RWPE2 (cell line): Measurements from ENCODE around the gene LPGAT1.

ENCODE experiments used
- ATAC-seq: fragments of 200-7000 bp; cut with Tn5 transposase; 3 replicates; pipeline ENCODE4 v1.9.1; 2021; ENCODE audit warnings: low read depth
- DNase-seq: peaks from one replicate; pipeline ENCODE4 v3.0.0-alpha.2; 2020; ENCODE audit warnings: low spot score
- H3K27ac ChIP-seq: fragments of 450-650 bp; 2 replicates; pipeline ENCODE4 v1.5.1; 2017; ENCODE audit warnings: mild to moderate bottlenecking; ENCODE audit not compliant: poor library complexity, severe bottlenecking
- H3K27me3 ChIP-seq: fragments of 250-450 bp; sonication (Bioruptor Pico); 2 replicates; pipeline ENCODE4 v1.5.1; 2021; ENCODE audit warnings: mild to moderate bottlenecking, moderate library complexity; ENCODE audit not compliant: insufficient read depth, poor library complexity, severe bottlenecking
- H3K36me3 ChIP-seq: fragments of 250-450 bp; sonication (Bioruptor Pico); 2 replicates; pipeline ENCODE4 v1.5.1; 2020; ENCODE audit warnings: low read depth, mild to moderate bottlenecking, moderate library complexity
- H3K4me1 ChIP-seq: fragments of 250-450 bp; sonication (Bioruptor Pico); 2 replicates; pipeline ENCODE4 v1.5.1; 2021; ENCODE audit warnings: mild to moderate bottlenecking, moderate library complexity; ENCODE audit not compliant: insufficient read depth, poor library complexity, severe bottlenecking
- H3K4me3 ChIP-seq: fragments of 250-450 bp; sonication (Bioruptor Pico); 2 replicates; pipeline ENCODE4 v1.5.1; 2021; ENCODE audit warnings: mild to moderate bottlenecking, moderate library complexity; ENCODE audit not compliant: severe bottlenecking
- H3K9me3 ChIP-seq: fragments of 250-450 bp; sonication (Bioruptor Pico); 2 replicates; pipeline ENCODE4 v1.5.1; 2021; ENCODE audit warnings: mild to moderate bottlenecking, moderate library complexity; ENCODE audit not compliant: severe bottlenecking
- CTCF ChIP-seq: fragments of 450-650 bp; IDR thresholded peaks from one replicate; pipeline ENCODE4 v1.5.1; 2017; ENCODE audit warnings: mild to moderate bottlenecking, moderate library complexity; ENCODE audit not compliant: poor library complexity, severe bottlenecking

The LPGAT1 gene

GRCh38 chr1:211742272-211742671 lies 88.3 kb downstream of the LPGAT1 start:
- H3K4me3 ChIP-seq: no peak overlapping the region
- no peaks in the 10 kb centered on the region for H3K4me1 ChIP-seq
- no peaks in the 10 kb centered on the region for H3K9me3 ChIP-seq
- ATAC-seq (no peak), DNase-seq (no peak)
- H3K36me3 ChIP-seq: no peaks in the 10 kb centered on the region
- TF ChIP-seq CTCF: no peak
- no peaks in the 10 kb centered on the region for H3K27me3 ChIP-seq
- H3K27ac ChIP-seq: no peak overlapping the region

GRCh38 chr1:211741788-211742187 lies 88.8 kb downstream of the LPGAT1 start:
- no peak for TF ChIP-seq CTCF
- no peak overlapping the region for H3K27ac ChIP-seq
- no peaks in the 10 kb centered on the region for H3K4me1 ChIP-seq
- H3K4me3 ChIP-seq: no peak overlapping the region
- no peaks in the 10 kb centered on the region for H3K9me3 ChIP-seq
- DNase-seq: no peak
- no peaks in the 10 kb centered on the region for H3K36me3 ChIP-seq
- no peaks in the 10 kb centered on the region for H3K27me3 ChIP-seq
- no peak for ATAC-seq

GRCh38 chr1:211741116-211741515 lies 89.4 kb downstream of the LPGAT1 start:
- H3K27ac ChIP-seq: no peak overlapping the region
- ATAC-seq (no peak), DNase-seq (no peak)
- no peaks in the 10 kb centered on the region for H3K9me3 ChIP-seq
- H3K4me1 ChIP-seq: peaks cover under 1% of the 10 kb centered on the region
- no peaks in the 10 kb centered on the region for H3K36me3 ChIP-seq
- no peaks in the 10 kb centered on the region for H3K27me3 ChIP-seq
- TF ChIP-seq CTCF: no peak
- no peak overlapping the region for H3K4me3 ChIP-seq

GRCh38 chr1:211739671-211740411 lies 90.7 kb downstream of the LPGAT1 start:
- no peak for TF ChIP-seq CTCF
- no peak overlapping the region for H3K4me3 ChIP-seq
- no peak overlapping the region for H3K27ac ChIP-seq
- no peaks in the 10 kb centered on the region for H3K27me3 ChIP-seq
- H3K9me3 ChIP-seq: no peaks in the 10 kb centered on the region
- peaks cover 11% of the 10 kb centered on the region for H3K4me1 ChIP-seq
- H3K36me3 ChIP-seq: no peaks in the 10 kb centered on the region
- DNase-seq (no peak), ATAC-seq (no peak)

GRCh38 chr1:211738691-211739301 lies 91.8 kb downstream of the LPGAT1 start:
- no peak overlapping the region for H3K27ac ChIP-seq
- no peaks in the 10 kb centered on the region for H3K27me3 ChIP-seq
- DNase-seq (no peak), ATAC-seq (peak; percentile 54)
- no peak overlapping the region for H3K4me3 ChIP-seq
- H3K9me3 ChIP-seq: no peaks in the 10 kb centered on the region
- peaks cover 11% of the 10 kb centered on the region for H3K4me1 ChIP-seq
- H3K36me3 ChIP-seq: no peaks in the 10 kb centered on the region
- no peak for TF ChIP-seq CTCF
